Stimulated activated naive CD4-positive, alpha-beta T cell treated with Interleukin-2 at 50 U/mL for 16 hours (primary cell): Measurements from ENCODE around the gene FGF1.
"Not testable (repeated sequence)": the region's sequence is repeated elsewhere in the genome, so short reads cannot be mapped to it uniquely, and the experiment has no call there.

Source experiments
- DNase-seq: peaks from one replicate; lab custom pipeline; 2025; lab: John Stamatoyannopoulos, UW

The FGF1 gene

DNA sequence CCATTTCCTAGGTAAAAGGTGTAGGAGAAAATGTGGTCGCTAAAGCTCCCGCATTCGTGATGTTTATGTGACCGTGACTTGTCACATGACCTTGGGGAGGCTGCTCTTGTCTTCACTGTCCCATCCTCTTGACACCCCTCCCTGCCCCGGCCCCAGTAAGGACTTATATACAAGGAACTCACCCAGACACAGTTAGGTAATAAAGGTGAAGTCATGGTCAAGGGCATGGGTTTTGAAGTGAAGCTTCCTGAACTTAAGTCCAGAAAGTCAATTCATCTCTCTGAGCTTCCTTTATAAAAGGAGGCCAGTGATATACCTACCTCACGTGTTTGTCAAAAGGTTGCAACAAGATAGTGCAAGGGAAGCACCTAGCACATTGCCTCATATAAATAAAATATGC is 17.6 kb downstream of the FGF1 start:
- DNase-seq: no peak

DNA sequence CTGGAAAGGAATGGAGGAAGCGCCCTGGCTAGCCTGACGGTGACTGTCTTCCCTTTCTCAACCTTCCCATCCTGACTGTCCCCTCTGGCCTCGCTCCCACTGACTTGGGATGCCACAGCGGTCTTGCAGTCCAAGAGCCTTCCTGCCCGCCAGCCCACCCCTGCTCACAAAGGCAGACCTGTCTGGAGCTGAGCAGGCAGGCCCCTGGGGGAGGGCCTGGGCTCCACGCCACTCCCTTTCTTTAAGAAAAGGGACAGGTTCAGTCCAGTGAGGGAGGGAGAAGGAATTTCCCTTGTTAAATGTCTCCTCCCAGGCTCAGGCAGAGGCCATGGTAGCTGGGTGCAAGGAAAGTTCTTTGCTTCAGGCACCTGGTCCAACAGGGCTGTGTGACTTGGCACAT is 18.1 kb downstream of the FGF1 start:
- no peak for DNase-seq

DNA sequence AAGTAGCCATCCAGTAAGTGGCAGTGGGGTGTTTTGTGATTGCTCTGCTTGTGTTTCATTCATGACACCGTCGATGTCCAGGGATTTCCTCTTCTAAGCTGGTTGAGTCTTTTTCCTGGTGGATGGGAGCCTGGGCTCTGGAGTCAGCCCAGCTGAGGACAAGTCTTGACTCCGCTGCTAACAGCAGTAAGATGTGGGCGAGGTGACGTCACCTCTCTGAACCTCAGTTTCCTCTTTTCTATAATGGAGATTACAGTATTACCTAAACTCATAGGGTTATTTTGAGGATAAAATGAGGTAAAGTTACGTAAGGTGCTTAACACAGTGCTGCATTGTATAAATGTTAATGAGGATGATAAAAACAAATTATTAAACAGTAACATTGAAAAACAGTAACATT is 21.3 kb downstream of the FGF1 start:
- no peak for DNase-seq

DNA sequence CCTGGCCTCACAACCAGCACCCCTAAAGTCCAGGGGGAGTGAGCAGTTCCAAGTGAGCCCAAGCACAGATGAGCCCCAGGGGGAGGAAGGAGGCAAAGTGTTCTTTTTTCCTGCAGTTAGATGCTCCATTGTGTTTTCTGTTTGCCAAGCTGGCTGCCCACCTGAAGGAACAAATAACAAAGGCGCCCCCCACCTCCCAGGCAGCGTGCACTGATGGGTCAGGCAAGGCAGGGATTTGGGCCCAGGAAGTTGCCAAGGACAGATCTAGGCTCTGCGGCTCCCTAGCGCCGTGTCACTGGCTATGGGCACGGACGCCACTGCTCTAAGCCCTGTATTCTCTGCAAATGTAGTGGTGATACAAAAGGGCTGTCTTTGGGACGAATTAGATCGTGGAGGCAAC is 21.8 kb downstream of the FGF1 start:
- no peak for DNase-seq

DNA sequence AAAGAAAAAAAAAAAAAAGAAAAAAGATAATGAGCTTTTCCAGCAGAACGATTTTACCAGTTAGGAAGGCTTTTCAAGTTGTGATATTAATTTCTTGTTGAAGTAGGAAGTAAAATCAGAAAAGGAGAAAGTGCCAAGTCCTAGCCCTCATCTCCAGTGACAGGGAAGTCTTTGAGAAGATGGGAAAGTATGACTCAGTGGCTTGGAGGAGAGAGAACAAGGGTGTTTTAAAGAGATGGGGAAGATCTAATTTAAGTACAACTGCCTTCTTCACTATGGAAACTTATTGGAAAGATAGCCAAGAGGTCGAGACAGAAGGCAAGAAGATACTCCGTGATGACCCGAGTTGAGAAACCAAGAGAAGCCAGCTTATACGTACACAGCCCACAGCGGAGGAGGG is 22.6 kb downstream of the FGF1 start:
- DNase-seq: no peak

DNA sequence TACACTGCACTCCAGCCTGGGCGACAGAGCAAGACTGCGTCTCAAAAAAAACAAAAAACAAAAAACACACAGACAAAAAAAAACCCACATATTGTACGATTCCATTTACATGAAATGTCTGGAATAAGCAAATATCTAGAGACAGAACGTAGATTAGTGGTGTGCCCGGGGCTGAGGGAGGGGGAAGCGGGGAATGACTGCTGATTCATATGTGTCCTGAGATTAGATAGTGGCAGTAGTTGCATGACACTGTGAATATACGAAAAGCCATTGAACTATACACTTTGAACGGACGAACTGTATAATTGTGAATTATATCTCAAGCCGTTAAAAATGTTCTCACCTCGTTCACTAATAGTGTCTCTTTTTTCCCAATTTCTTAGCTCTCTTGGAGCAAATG is 23.9 kb downstream of the FGF1 start:
- no peak for DNase-seq

DNA sequence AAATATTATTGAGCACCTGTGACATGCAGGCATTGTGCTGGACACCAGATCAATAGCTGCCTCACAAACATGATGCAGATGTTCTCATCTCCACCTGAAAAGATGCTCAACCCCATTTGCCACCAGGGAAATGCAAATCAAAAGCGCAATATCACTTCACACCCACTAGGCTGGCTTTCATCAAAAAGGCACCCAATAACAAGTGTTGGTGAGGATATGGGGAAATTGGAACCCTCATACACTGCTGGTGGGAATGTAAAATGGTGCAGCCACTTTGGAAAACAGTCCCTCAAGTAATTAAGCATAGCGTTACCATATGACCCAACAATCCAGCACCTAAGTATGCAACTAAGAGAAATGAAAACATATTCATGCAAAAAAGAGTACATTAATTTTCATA is 24.7 kb downstream of the FGF1 start:
- no peak for DNase-seq

DNA sequence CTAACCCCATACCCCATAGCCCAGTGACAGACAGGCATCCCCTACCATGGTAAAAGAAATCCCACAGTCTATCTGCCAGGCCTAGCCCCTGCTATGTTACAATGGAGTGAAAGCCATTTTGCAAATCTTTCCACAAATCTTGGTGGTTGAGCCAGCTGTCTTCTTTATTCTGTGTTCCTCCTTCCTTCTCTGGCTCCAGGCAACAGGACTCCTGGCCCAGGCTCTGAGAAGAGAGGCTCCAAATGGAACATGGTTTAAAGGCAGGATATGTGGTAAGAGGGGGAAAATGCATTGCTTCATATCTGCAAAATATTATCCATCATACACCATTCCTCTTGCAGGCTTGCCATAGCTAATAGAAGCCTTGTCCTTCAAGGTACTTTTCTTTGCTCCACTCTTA is 25.2 kb downstream of the FGF1 start:
- no peak for DNase-seq

DNA sequence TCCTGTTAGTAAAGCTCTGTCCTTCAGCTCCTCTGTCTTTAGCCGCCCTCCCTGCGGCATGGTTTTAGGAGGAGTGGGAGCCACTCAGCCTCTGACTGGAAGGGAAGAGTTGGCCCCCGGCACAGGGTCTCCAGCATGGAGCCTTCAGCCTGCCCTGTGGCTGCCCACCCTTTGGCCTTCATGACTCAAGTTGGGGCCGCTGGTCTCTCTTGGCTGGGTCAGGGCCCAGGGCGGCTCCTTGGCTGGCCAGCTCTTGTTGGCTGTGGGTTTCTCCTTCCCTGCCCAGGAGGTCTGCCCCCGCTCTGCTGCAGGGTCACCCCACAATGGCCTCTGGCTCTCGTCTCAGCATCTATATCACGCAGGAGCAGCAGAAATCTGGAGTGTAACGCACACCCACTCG is 25.7 kb downstream of the FGF1 start:
- DNase-seq: no peak

DNA sequence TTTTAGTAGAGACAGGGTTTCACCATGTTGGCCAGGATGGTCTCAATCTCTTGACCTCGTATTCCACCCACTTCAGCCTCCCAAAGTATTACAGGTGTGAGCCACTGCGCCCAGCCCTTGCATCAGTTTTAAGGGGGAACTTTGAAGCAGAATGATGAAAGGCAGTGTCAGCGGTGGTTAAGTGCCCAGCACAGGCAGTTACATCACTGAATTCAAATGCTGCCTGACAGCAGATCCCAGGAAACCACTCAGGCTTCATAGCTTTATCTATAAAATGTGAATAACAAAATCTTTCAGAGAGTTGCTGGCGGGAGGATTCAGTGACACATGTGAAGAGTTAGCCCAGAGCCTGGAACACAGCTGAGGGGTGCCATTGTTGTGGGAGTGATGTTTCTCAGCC is 26.5 kb downstream of the FGF1 start:
- no peak for DNase-seq

DNA sequence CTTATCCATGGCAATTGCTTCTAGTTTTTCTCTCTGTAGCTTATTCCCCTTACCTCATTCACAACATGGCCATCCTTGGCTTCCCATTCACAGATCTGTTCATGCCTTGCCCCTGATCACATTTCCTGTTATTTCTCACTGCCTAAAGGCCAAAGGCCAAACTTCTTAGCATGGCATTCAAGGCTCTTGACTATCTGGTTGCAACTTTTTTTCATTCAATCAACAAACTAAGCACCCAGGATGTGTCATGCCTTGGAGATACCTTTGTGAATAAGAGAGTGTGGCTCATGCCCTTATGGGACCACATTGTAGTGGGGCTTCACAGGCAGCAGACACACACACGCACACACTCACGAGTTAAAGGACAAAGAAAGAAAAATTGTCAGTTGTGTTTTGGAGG is 27.6 kb downstream of the FGF1 start:
- no peak for DNase-seq

DNA sequence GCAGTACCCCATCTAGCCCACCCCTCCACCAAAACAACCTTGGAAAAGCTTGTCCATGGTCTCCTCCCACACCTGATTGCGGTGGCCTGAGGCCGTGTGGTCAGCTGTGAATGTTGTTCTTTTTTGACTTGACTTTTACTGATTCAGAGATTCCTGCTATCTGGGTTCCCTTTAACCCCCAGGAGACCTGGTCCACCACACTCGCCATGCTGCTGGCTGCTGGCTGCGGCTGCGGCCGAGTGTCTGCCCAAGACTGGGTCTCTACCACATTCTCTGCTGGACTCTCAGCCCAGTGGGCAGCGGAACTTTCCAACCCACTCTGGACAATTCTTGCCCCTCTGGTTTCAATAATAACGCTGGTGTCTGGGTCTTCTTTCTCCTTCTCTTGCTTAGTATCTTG is 28.4 kb downstream of the FGF1 start:
- DNase-seq: no peak

DNA sequence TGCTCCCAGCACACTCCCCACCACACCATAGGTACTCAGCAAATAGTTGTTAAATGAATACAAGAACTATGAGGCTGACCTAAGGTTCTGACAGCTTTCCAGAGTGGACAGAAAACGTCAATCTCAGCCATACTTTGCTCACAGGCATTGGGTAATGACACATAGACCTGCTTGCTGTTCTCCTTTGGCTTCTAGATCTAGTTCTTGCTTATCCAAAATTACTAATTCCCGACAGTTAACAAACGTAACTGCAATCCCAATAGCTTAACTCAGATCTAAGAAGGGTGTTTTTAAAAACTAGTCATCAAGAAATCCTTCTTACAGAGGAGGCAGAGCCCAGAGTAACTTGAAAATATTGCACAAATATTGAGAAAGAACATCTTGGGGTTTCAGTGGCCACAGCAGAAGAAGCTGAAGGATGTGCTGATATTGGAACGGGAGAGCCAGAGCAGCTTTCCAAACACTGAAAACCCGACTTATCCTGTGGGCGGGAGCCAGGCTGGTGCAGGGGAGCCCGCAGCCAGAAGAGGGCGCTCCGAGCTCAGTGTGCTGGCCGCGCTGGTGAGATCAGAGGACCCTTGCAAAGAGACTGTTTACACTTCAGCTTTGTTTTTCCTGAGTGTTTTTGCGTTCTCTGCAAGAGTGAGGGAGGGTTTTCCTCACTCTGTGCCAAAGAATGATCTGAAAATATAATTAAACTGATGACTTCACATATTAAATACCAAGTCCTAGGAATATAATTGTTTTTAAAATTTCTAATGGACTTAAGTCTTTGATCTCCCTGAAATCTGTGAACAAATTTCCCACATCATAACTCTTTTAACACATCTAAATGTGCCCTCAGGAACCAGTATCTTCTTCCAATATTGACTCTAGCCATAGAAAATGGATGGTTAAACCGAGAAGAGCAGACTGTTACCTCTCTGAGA is 30.3 kb downstream of the FGF1 start:
- DNase-seq: peak; percentile 51

DNA sequence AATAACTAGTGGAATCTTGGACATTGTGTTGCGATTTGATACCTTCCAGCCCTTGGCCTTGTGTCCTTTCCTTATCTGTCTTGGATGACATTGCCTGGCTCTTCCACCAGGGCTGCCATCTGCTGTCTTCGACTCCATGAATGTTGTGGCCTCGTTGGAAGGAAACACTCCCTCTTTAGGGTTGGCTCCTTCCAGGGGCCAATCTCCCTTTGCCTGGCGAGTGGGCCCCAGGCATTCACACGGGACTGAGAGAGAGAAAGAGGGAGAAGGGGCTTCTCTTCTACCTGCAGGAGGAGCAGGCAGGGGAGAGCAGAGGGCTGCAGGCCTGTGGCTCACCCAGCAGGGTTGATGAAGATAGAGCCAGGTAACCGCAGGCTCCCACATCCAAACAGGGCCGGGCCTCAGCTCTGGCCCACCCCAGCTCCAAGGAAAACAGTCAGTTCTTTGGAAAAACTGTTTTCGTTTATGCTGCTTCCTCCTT is 31.3 kb downstream of the FGF1 start:
- no peak for DNase-seq

DNA sequence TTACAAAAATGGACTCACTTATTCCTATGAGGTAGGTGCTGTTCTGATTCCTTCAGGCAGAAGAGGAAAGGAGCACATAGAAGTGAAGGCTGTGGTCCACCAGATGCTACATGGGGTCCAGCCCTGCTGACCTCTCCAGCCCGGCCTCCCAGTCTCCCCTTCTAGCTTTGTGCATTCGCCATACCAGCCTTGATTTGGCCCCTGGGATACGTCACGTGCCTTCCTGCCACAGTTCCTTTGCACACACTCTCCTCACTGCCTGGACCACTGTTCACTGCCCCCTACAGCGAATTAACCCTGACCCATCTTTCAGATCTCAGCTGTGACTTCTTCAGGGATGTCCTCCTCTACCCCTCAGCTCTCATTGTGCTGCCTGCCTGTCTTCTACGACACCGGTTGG is 32.6 kb downstream of the FGF1 start:
- DNase-seq: no peak

DNA sequence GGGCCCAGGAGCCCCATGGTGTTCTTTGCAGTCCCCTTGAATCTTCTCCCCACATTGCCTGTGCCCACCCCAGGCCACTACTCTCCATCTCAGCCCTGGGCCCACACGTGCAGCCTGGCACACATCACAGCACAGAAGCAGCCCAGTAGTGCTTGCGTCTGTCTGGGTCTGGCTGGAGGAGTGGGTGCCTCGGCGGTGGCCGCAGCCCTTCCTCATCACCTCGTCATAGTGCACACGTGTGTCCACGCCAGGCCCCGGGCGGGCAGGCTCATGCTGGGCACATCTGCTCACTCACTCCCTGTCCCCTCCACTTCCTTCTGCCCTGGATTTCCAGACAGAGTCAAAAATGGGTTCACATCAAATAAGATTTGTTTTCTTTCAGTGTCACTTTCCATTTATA is 33.3 kb downstream of the FGF1 start:
- no peak for DNase-seq

DNA sequence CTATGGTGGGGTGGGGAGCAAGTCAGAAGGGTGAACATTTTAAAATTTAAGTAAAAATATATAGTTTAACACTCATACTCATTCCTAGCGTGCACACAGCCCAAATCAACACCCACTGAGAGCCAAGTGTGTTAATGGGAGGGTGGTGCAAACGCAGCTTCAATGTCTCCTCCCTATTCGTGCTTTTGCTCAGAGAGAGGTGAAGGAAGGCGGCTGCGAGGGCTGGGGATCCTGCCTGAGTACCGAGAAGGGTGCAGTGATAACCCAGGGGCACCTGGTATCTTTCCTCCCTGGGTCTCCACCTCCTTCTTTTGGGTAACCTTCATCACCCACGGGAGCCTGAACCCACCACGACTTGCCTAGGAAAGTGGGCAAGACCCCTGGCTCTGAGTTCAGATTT is 35.0 kb downstream of the FGF1 start:
- DNase-seq: no peak

DNA sequence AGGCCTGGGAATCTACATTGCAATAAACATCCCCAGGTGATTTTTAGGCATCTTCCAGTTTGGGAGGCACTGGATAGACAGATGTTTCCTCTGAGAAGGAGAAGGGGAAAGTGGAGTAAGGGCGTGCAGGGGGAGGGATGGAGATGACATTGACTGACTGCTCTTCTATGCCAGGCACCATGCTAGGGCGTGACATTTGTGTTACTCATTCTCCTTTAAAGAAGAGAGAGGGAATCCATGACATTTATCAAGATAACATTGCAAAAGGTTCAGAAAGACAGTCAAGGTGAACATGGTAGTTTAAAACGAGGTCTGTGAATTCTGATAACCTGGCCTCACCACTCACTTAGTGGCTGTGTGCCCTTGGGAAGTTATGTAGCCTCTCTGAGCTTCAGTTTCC is 35.8 kb downstream of the FGF1 start:
- no peak for DNase-seq

DNA sequence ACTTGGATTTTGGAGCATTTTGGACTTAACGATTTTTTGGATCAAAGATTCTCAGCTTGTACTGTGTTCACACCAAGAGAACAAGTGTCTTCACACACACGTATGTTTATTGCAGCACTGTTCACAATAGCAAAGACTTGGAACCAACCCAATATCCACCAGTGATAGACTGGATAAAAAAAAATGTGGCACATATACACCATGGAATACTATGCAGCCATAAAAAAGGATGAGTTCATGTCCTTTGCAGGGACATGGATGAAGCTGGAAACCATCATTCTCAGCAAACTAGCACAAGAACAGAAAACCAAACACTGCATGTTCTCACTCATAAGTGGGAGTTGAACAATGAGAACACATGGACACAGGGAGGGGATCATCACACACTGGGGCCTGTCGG is 37.8 kb downstream of the FGF1 start:
- not testable (repeated sequence) for DNase-seq

DNA sequence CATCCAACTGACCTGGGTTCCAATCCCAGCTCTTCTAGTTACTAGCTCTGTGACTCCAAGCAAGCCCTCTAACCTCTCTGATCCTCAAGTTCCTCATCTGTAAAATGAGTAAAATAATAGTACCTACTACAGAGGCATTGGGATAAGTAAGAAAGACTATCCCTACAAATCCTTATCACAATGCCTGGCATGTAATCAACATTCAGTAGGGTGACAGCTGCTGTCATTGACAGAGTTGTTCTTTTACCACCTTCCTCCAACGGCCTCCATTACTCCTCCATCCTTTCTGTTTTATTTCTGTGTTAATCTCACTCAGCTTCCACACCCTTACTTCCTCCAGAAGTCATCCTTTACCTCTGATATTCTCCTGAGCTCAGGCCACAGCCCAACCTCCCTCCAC is 40.4 kb downstream of the FGF1 start:
- no peak for DNase-seq

DNA sequence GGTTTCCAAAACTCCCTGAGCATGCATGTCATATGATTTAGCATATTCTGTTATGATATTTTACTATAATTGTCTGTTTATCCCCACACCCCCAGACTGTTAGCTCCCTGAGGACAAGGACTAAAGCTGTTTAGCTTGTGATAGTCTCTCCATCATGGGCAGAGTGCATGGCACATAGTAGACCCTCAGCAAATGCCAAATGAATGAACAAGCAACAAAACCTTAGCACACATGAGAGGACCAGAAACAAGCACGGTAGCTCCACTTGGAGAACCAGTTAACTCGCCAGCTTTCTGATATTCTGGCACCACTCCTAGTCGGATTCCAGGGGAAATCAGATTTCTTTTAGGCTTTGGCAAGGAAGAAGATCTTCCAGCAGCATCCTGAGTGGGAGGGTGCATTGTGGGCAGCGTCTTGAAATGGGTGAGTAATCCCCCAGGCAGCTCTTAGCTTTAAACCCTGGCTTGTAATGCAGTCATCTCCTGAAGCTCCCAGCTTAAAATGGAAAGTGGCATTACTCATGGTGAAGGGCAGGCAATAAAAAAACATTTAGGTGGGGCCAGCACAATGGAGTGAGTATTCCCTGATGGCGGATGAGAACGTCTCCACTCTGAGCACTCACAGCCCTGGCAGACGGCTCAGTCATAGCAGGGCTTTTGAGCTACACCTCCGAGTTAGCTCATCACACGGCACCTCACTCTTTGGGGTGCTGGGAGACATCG is 41.1 kb downstream of the FGF1 start:
- DNase-seq: no peak

DNA sequence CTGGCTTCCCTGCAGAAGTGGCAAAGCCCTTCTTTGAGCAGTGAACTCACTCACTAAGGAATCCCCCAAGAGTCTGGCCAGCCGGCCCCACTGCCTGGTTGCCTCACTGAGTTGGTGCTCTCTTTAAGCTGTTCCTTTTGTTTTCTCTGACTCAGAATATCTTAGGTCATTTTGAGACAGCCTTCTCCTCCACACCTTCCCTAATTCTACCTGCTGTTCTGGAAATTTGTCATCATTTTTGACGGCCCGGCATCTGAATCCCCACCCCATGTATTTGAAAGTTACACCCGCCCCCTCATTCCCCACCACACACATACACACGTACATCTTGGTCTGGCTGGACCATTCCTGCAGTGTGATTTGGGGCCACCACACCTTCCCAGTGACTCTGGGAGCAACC is 41.8 kb downstream of the FGF1 start:
- no peak for DNase-seq

DNA sequence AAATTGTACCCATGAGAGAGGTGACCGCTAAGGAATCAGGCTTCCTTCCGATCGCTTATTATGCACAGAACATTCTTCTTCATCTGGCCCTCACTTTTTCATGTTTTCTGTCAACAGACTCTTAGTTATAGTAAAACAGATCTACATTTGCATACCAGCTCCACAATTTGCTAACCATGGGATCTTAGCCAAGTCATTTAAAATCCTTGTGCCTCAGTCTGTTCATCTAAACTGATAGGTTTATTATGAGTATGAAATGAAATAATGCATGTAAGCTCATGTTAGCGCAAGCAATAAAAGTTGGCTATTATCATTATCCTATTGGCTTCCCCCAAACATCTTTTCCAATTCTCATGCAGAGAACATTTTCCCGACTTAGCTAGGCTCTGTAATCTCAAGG is 42.3 kb downstream of the FGF1 start:
- DNase-seq: no peak
